ENCODE results near the gene ALG9.
"Not testable (repeated sequence)": the region's sequence is repeated elsewhere in the genome, so short reads cannot be mapped to it uniquely, and the experiment has no call there.

The ALG9 gene

GRCh38 chr11:111774955-111775710 is 96.2 kb downstream of the ALG9 start:
- no peaks in the 10 kb centered on the region for H3K9me3 ChIP-seq (ENCODE audit: control insufficient read depth in 1 of 2, low read length in 2 of 2)
- no peak overlapping the region for H3K27ac ChIP-seq (ENCODE audit: low read depth, low read length)
- H3K9ac ChIP-seq (ENCODE audit: low read depth in 1 of 2, low read length in 2 of 2): no peak overlapping the region
- no peaks in the 10 kb centered on the region for H3K27me3 ChIP-seq (ENCODE audit: control insufficient read depth in 1 of 2, insufficient read depth in 2 of 2, low read length in 2 of 2)
- H3K4me3 ChIP-seq (ENCODE audit: low read depth in 1 of 2, low read length in 2 of 2): no peak overlapping the region
- H3K4me1 ChIP-seq (ENCODE audit: control insufficient read depth in 1 of 2, insufficient read depth in 2 of 2, low read length in 2 of 2): peaks cover 11 to 21% of the 10 kb centered on the region in 2 donors
- no peaks in the 10 kb centered on the region for H3K36me3 ChIP-seq (ENCODE audit: control insufficient read depth in 1 of 2, insufficient read depth in 2 of 2, low read length in 2 of 2)

GRCh38 chr11:111772535-111772934 is 98.8 kb downstream of the ALG9 start:
- H3K27me3 ChIP-seq (ENCODE audit: control insufficient read depth in 1 of 2, insufficient read depth in 2 of 2, low read length in 2 of 2): no peaks in the 10 kb centered on the region

GRCh38 chr11:111771205-111771604 is 100.2 kb downstream of the ALG9 start:
- not testable (repeated sequence) for H3K36me3 ChIP-seq (ENCODE audit: control insufficient read depth in 1 of 2, insufficient read depth in 2 of 2, low read length in 2 of 2); H3K4me3 ChIP-seq (ENCODE audit: low read depth in 1 of 2, low read length in 2 of 2); H3K27ac ChIP-seq (ENCODE audit: low read depth, low read length); H3K27me3 ChIP-seq (ENCODE audit: control insufficient read depth in 1 of 2, insufficient read depth in 2 of 2, low read length in 2 of 2); H3K9me3 ChIP-seq (ENCODE audit: control insufficient read depth in 1 of 2, low read length in 2 of 2); H3K9ac ChIP-seq (ENCODE audit: low read depth in 1 of 2, low read length in 2 of 2); H3K4me1 ChIP-seq (ENCODE audit: control insufficient read depth in 1 of 2, insufficient read depth in 2 of 2, low read length in 2 of 2)

More at GRCh38 chr11:111772535-111772934, 98.8 kb downstream of the ALG9 start:
- Histone ChIP-seq H3K4me1 (ENCODE audit: control insufficient read depth in 1 of 2, insufficient read depth in 2 of 2, low read length in 2 of 2) (peaks cover 1 to 10% of the 10 kb centered on the region in 2 donors), H3K9me3 (ENCODE audit: control insufficient read depth in 1 of 2, low read length in 2 of 2) (no peaks in the 10 kb centered on the region), H3K36me3 (ENCODE audit: control insufficient read depth in 1 of 2, insufficient read depth in 2 of 2, low read length in 2 of 2) (no peaks in the 10 kb centered on the region), H3K4me3 (ENCODE audit: low read depth in 1 of 2, low read length in 2 of 2) (no peak overlapping the region), H3K9ac (ENCODE audit: low read depth in 1 of 2, low read length in 2 of 2) (no peak overlapping the region), H3K27ac (ENCODE audit: low read depth, low read length) (no peak overlapping the region)

- H3K4me1 ChIP-seq (ENCODE audit: control insufficient read depth in 1 of 2, insufficient read depth in 2 of 2, low read length in 2 of 2): peaks cover 0 to 5% of the 10 kb centered on the region in 2 donors
- H3K9ac ChIP-seq (ENCODE audit: low read depth in 1 of 2, low read length in 2 of 2): no peak overlapping the region
- no peak overlapping the region for H3K27ac ChIP-seq (ENCODE audit: low read depth, low read length)
- H3K36me3 ChIP-seq (ENCODE audit: control insufficient read depth in 1 of 2, insufficient read depth in 2 of 2, low read length in 2 of 2): no peaks in the 10 kb centered on the region
- no peaks in the 10 kb centered on the region for H3K9me3 ChIP-seq (ENCODE audit: control insufficient read depth in 1 of 2, low read length in 2 of 2)
- no peak overlapping the region for H3K4me3 ChIP-seq (ENCODE audit: low read depth in 1 of 2, low read length in 2 of 2)
- no peaks in the 10 kb centered on the region for H3K27me3 ChIP-seq (ENCODE audit: control insufficient read depth in 1 of 2, insufficient read depth in 2 of 2, low read length in 2 of 2)
These were observed 100.7 kb downstream of the ALG9 start for GRCh38 chr11:111770581-111771134.

GRCh38 chr11:111766834-111767142 is 104.6 kb downstream of the ALG9 start:
- Histone ChIP-seq H3K36me3 (ENCODE audit: control insufficient read depth in 1 of 2, insufficient read depth in 2 of 2, low read length in 2 of 2) (peaks cover 0 to 17% of the 10 kb centered on the region in 2 donors), H3K9me3 (ENCODE audit: control insufficient read depth in 1 of 2, low read length in 2 of 2) (no peaks in the 10 kb centered on the region), H3K9ac (ENCODE audit: low read depth in 1 of 2, low read length in 2 of 2) (peak overlapping the region; percentile 88 to 90), H3K4me1 (ENCODE audit: control insufficient read depth in 1 of 2, insufficient read depth in 2 of 2, low read length in 2 of 2) (peaks cover 14 to 18% of the 10 kb centered on the region in 2 donors), H3K27ac (ENCODE audit: low read depth, low read length) (peak overlapping the region; percentile 86), H3K27me3 (ENCODE audit: control insufficient read depth in 1 of 2, insufficient read depth in 2 of 2, low read length in 2 of 2) (no peaks in the 10 kb centered on the region), H3K4me3 (ENCODE audit: low read depth in 1 of 2, low read length in 2 of 2) (peak overlapping the region; percentile 90 to 93)

GRCh38 chr11:111765984-111766833 is 105.2 kb downstream of the ALG9 start, which contains the start of gene PPP2R1B:
PPP2R1B (minus strand) TSS chr11:111766389; CDS start chr11:111766361, 28 bp downstream.
- Histone ChIP-seq H3K9ac (ENCODE audit: low read depth in 1 of 2, low read length in 2 of 2) (peak within 1 kb of the TSS; percentile 88 to 90), H3K36me3 (ENCODE audit: control insufficient read depth in 1 of 2, insufficient read depth in 2 of 2, low read length in 2 of 2) (peaks cover 3 to 23% of the 10 kb centered on the region in 2 donors), H3K4me1 (ENCODE audit: control insufficient read depth in 1 of 2, insufficient read depth in 2 of 2, low read length in 2 of 2) (peaks cover 14 to 18% of the 10 kb centered on the region in 2 donors), H3K27me3 (ENCODE audit: control insufficient read depth in 1 of 2, insufficient read depth in 2 of 2, low read length in 2 of 2) (no peaks in the 10 kb centered on the region), H3K4me3 (ENCODE audit: low read depth in 1 of 2, low read length in 2 of 2) (peak within 1 kb of the TSS; percentile 90 to 93), H3K27ac (ENCODE audit: low read depth, low read length) (peak within 1 kb of the TSS; percentile 86), H3K9me3 (ENCODE audit: control insufficient read depth in 1 of 2, low read length in 2 of 2) (no peaks in the 10 kb centered on the region)

- Histone ChIP-seq H3K27ac (ENCODE audit: low read depth, low read length) (peak overlapping the region; percentile 55), H3K9me3 (ENCODE audit: control insufficient read depth in 1 of 2, low read length in 2 of 2) (no peaks in the 10 kb centered on the region), H3K9ac (ENCODE audit: low read depth in 1 of 2, low read length in 2 of 2) (peak overlapping the region; percentile 88 to 90), H3K36me3 (ENCODE audit: control insufficient read depth in 1 of 2, insufficient read depth in 2 of 2, low read length in 2 of 2) (peaks cover 10 to 30% of the 10 kb centered on the region in 2 donors), H3K27me3 (ENCODE audit: control insufficient read depth in 1 of 2, insufficient read depth in 2 of 2, low read length in 2 of 2) (no peaks in the 10 kb centered on the region), H3K4me1 (ENCODE audit: control insufficient read depth in 1 of 2, insufficient read depth in 2 of 2, low read length in 2 of 2) (peaks cover 14 to 18% of the 10 kb centered on the region in 2 donors), H3K4me3 (ENCODE audit: low read depth in 1 of 2, low read length in 2 of 2) (peak overlapping the region; percentile 90 to 93)
These were observed 105.9 kb downstream of the ALG9 start for GRCh38 chr11:111765320-111765983.

- H3K36me3 ChIP-seq (ENCODE audit: control insufficient read depth in 1 of 2, insufficient read depth in 2 of 2, low read length in 2 of 2): peaks cover 12 to 37% of the 10 kb centered on the region in 2 donors
- peak overlapping the region; percentile 88 to 90 for H3K9ac ChIP-seq (ENCODE audit: low read depth in 1 of 2, low read length in 2 of 2)
- H3K4me1 ChIP-seq (ENCODE audit: control insufficient read depth in 1 of 2, insufficient read depth in 2 of 2, low read length in 2 of 2): peaks cover 17 to 18% of the 10 kb centered on the region in 2 donors
- H3K27me3 ChIP-seq (ENCODE audit: control insufficient read depth in 1 of 2, insufficient read depth in 2 of 2, low read length in 2 of 2): no peaks in the 10 kb centered on the region
- peak overlapping the region; percentile 90 to 93 for H3K4me3 ChIP-seq (ENCODE audit: low read depth in 1 of 2, low read length in 2 of 2)
- H3K9me3 ChIP-seq (ENCODE audit: control insufficient read depth in 1 of 2, low read length in 2 of 2): no peaks in the 10 kb centered on the region
- no peak overlapping the region for H3K27ac ChIP-seq (ENCODE audit: low read depth, low read length)
These were observed 106.8 kb downstream of the ALG9 start for GRCh38 chr11:111764621-111765020.

- Histone ChIP-seq H3K9ac (ENCODE audit: low read depth in 1 of 2, low read length in 2 of 2) (no peak overlapping the region), H3K27ac (ENCODE audit: low read depth, low read length) (no peak overlapping the region), H3K27me3 (ENCODE audit: control insufficient read depth in 1 of 2, insufficient read depth in 2 of 2, low read length in 2 of 2) (no peaks in the 10 kb centered on the region), H3K36me3 (ENCODE audit: control insufficient read depth in 1 of 2, insufficient read depth in 2 of 2, low read length in 2 of 2) (peaks cover 20 to 49% of the 10 kb centered on the region in 2 donors), H3K4me1 (ENCODE audit: control insufficient read depth in 1 of 2, insufficient read depth in 2 of 2, low read length in 2 of 2) (peaks cover 18 to 26% of the 10 kb centered on the region in 2 donors), H3K9me3 (ENCODE audit: control insufficient read depth in 1 of 2, low read length in 2 of 2) (no peaks in the 10 kb centered on the region), H3K4me3 (ENCODE audit: low read depth in 1 of 2, low read length in 2 of 2) (no peak overlapping the region)
These were observed 108.3 kb downstream of the ALG9 start for GRCh38 chr11:111762981-111763643.

Data from duodenal mucosa (tissue), 2 donors.